Sigmoid colon (tissue), 4 donors: Measurements from ENCODE around the gene EEF1A1.

Experiments used
- CTCF ChIP-seq, 4 experiments: fragments of 450-650 bp in 3 of 4; fragments of 200-600 bp in 1 of 4; IDR thresholded peaks; one replicate each; pipeline ENCODE4 v1.5.1; 2016 to 2019; ENCODE audit warnings: antibody characterized with exemption in 4 of 4, mild to moderate bottlenecking in 3 of 4, moderate library complexity in 2 of 4
- POLR2A ChIP-seq, 2 donors: fragments of 450-650 bp; IDR thresholded peaks; one replicate each; pipeline ENCODE4 v1.6.1; 2016; ENCODE audit warnings: antibody characterized with exemption in 2 of 2, mild to moderate bottlenecking in 2 of 2, moderate library complexity in 2 of 2
- POLR2AphosphoS5 ChIP-seq, 4 donors: sonication (generic); formaldehyde crosslinking; IDR thresholded peaks; one replicate each; pipeline ENCODE4 v1.6.1; 2017; ENCODE audit warnings: antibody characterized with exemption in 4 of 4

- no peak for TF ChIP-seq CTCF (IDR thresholded peaks at IDR 0.05)
- TF ChIP-seq POLR2A (IDR thresholded peaks at IDR 0.05): no peak
- no peak for TF ChIP-seq POLR2AphosphoS5 (IDR thresholded peaks at IDR 0.05)
These were observed 45.1 kb upstream of the EEF1A1 start for GRCh38 chr6:73565767-73566485.
